Body of pancreas (tissue), 4 donors: ENCODE measurements around the gene KLK8.

Experiments used
- CTCF ChIP-seq, 7 experiments: fragments of 450-650 bp in 4 of 7; fragments of 200-600 bp in 3 of 7; sonication (generic) in 3 of 7; IDR thresholded peaks; one replicate each; pipeline ENCODE4 v1.5.1; 2016 to 2019; ENCODE audit warnings: antibody characterized with exemption in 7 of 7
- POLR2A ChIP-seq, 3 donors: fragments of 450-650 bp; IDR thresholded peaks; one replicate each; pipeline ENCODE4 v1.6.1; 2016; ENCODE audit warnings: antibody characterized with exemption in 3 of 3, mild to moderate bottlenecking in 2 of 3

- no peak for TF ChIP-seq POLR2A (IDR thresholded peaks at IDR 0.05)
- TF ChIP-seq CTCF (IDR thresholded peaks at IDR 0.05) = no peak
Observed at GRCh38 chr19:51003316-51003715, 1.9 kb upstream of the KLK8 start.
